Muscle layer of duodenum (tissue), 2 donors: ENCODE results near the gene SLC47A1.
"Not testable (repeated sequence)": the region's sequence is repeated elsewhere in the genome, so short reads cannot be mapped to it uniquely, and the experiment has no call there.

Experiments used
- H3K27ac ChIP-seq: one replicate; pipeline ENCODE4 v1.7.0; 2013; ENCODE audit warnings: mild to moderate bottlenecking, low read length
- H3K27me3 ChIP-seq: one replicate; pipeline ENCODE4 v1.7.0; 2013; ENCODE audit warnings: low read depth, mild to moderate bottlenecking, control low read depth, low read length
- H3K36me3 ChIP-seq, 2 donors: one replicate each; pipeline ENCODE4 v1.7.0; 2013; ENCODE audit warnings: low read length in 2 of 2, control low read depth in 1 of 2, mild to moderate bottlenecking in 1 of 2; ENCODE audit not compliant: insufficient read depth in 2 of 2, control insufficient read depth in 1 of 2
- H3K4me1 ChIP-seq, 2 donors: one replicate each; pipeline ENCODE4 v1.7.0; 2013; ENCODE audit warnings: low read length in 2 of 2, mild to moderate bottlenecking in 2 of 2, control low read depth in 1 of 2, moderate library complexity in 1 of 2; ENCODE audit not compliant: insufficient read depth in 2 of 2, control insufficient read depth in 1 of 2
- H3K4me3 ChIP-seq, 2 donors: one replicate each; pipeline ENCODE4 v1.7.0; 2013; ENCODE audit warnings: low read length in 2 of 2, low read depth in 1 of 2, mild to moderate bottlenecking in 1 of 2
- H3K9me3 ChIP-seq, 2 donors: one replicate each; pipeline ENCODE4 v1.7.0; 2013; ENCODE audit warnings: low read length in 2 of 2, control low read depth in 1 of 2, mild to moderate bottlenecking in 1 of 2; ENCODE audit not compliant: control insufficient read depth in 1 of 2
- donor health status: healthy.

The SLC47A1 gene

DNA sequence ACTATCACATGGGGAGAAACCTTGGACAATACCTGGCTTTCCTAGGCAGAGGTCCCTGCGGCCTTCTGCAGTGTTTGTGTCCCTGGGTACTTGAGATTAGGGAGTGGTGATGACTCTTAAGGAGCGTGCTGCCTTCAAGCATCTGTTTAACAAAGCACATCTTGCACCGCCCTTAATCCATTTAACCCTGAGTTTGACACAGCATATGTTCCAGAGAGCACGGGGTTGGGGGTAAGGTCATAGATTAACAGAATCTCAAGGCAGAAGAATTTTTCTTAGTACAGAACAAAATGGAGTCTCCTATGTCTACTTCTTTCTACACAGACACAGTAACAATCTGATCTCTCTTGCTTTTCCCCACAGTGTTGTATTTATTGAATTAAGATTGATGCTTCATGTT is 28.1 kb upstream of the SLC47A1 start:
- not testable (repeated sequence) for H3K4me1 ChIP-seq, H3K36me3 ChIP-seq, H3K27ac ChIP-seq, H3K27me3 ChIP-seq, H3K9me3 ChIP-seq, H3K4me3 ChIP-seq

DNA sequence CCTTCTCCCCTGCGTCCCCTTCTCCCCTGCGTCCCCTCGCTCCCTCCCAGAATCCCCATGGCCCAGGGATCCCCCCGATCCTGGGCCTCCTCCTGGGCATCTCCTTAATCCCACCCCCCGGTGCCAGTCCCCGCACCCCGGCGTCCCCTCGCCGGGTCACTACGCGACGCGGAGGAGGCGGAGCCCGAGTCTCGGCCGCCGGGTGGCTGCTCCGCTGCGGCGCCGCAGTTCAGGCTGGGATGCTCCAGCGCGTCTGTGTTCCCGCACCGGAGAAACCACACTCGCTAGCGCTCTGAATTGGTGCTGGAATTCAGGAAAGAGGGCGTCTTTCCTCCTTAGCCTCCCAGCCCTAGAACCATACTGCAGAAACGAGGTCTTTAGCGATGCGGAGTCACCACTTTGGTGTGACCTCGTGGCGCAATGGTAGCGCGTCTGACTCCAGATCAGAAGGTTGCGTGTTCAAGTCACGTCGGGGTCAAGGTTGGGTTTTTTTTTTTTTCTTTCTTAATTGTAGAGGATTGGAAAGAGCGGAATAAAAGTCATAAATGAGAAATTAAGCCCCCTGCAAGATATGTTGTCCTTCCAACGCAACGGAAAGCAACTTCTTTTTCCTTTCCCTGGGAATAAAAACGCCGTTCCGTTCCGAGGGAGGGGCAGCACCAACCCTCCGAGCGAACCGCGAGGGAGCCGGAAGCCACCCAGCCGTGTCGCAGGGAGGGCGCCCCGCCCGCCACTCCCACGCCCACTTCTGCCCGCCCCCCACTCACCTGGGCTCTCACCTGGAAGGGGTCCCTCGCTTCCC is 25.7 kb upstream of the SLC47A1 start:
- H3K36me3 ChIP-seq = no peaks in the 10 kb centered on the region
- H3K27ac ChIP-seq = peak overlapping the region; percentile 75
- H3K4me1 ChIP-seq = no peaks in the 10 kb centered on the region
- H3K4me3 ChIP-seq = peak overlapping the region; percentile 70 to 77
- no peaks in the 10 kb centered on the region for H3K9me3 ChIP-seq
- no peaks in the 10 kb centered on the region for H3K27me3 ChIP-seq

- Histone ChIP-seq H3K27me3 (no peaks in the 10 kb centered on the region), H3K4me1 (peaks cover 0 to 2% of the 10 kb centered on the region in 2 donors), H3K9me3 (no peaks in the 10 kb centered on the region)
These were observed 25.1 kb upstream of the SLC47A1 start for GRCh38 chr17:19508577-19508867.

GRCh38 chr17:19509281-19509852 is 24.3 kb upstream of the SLC47A1 start:
- not testable (repeated sequence) for H3K27ac ChIP-seq, H3K9me3 ChIP-seq, H3K4me1 ChIP-seq, H3K27me3 ChIP-seq, H3K36me3 ChIP-seq, H3K4me3 ChIP-seq

More at GRCh38 chr17:19508577-19508867, 25.1 kb upstream of the SLC47A1 start:
- Histone ChIP-seq H3K27ac (peak overlapping the region; percentile 75), H3K36me3 (no peaks in the 10 kb centered on the region), H3K4me3 (peak overlapping the region; percentile 70 to 77)

DNA sequence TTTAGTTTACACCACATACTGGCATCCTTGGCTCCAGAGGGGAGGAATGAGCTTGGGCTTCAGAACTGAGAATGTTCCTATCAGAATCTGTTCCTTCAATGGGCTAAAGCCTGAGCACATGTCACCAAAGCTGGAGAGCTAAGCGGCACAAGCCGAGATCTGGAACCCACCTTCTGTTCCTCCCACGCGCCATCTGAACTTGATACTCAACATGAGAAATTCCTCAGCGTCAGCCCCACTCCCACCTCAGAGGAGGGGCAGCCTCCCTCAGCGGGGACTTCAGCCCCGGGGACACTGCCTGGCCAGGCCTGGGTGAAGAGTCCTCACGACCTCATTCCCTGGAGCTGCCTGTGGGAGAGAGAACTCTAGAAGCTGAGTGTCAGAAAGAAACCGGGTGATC is 22.8 kb upstream of the SLC47A1 start:
- Histone ChIP-seq H3K27ac (no peak overlapping the region), H3K36me3 (no peaks in the 10 kb centered on the region), H3K4me3 (no peak overlapping the region), H3K9me3 (no peaks in the 10 kb centered on the region), H3K4me1 (peaks cover 0 to 5% of the 10 kb centered on the region in 2 donors), H3K27me3 (no peaks in the 10 kb centered on the region)

GRCh38 chr17:19513897-19514488 is 19.7 kb upstream of the SLC47A1 start:
- H3K36me3 ChIP-seq = no peaks in the 10 kb centered on the region
- no peak overlapping the region for H3K27ac ChIP-seq
- H3K27me3 ChIP-seq = no peaks in the 10 kb centered on the region
- no peak overlapping the region for H3K4me3 ChIP-seq
- peaks cover 0 to 5% of the 10 kb centered on the region in 2 donors for H3K4me1 ChIP-seq
- H3K9me3 ChIP-seq = no peaks in the 10 kb centered on the region

GRCh38 chr17:19517699-19518098 is 16.0 kb upstream of the SLC47A1 start:
- Histone ChIP-seq H3K9me3 (no peaks in the 10 kb centered on the region), H3K4me1 (peaks cover 0 to 5% of the 10 kb centered on the region in 2 donors), H3K36me3 (no peaks in the 10 kb centered on the region), H3K4me3 (no peak overlapping the region), H3K27ac (no peak overlapping the region), H3K27me3 (no peaks in the 10 kb centered on the region)

GRCh38 chr17:19519388-19520291 is 14.0 kb upstream of the SLC47A1 start:
- H3K4me3 ChIP-seq, H3K27me3 ChIP-seq, H3K27ac ChIP-seq, H3K36me3 ChIP-seq, H3K4me1 ChIP-seq, H3K9me3 ChIP-seq: not testable (repeated sequence)

DNA sequence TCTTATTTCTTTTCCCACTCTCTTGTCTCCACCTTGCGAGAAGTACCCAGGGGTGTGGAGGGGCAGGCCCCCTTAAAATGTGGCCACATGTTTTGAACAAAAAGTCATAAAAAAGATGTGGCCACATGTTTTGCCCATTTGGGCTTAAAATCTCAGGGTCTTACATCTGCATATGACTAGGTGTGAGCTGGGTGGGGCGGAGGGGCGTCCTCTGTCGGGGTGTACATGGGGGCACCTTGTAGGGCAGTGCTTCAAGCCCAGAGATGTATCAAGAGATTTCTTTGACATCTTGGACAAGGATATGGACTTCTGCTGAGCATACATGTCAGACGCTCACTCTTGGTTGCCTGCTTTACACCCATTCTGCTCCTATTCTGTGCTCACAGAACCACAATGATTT is 13.0 kb upstream of the SLC47A1 start:
- H3K4me3 ChIP-seq = no peak overlapping the region
- H3K27me3 ChIP-seq = no peaks in the 10 kb centered on the region
- no peaks in the 10 kb centered on the region for H3K9me3 ChIP-seq
- no peaks in the 10 kb centered on the region for H3K36me3 ChIP-seq
- no peak overlapping the region for H3K27ac ChIP-seq
- no peaks in the 10 kb centered on the region for H3K4me1 ChIP-seq

GRCh38 chr17:19523690-19524089 is 10.0 kb upstream of the SLC47A1 start:
- H3K27ac ChIP-seq = no peak overlapping the region
- H3K4me3 ChIP-seq = no peak overlapping the region
- H3K27me3 ChIP-seq = no peaks in the 10 kb centered on the region
- no peaks in the 10 kb centered on the region for H3K36me3 ChIP-seq
- H3K4me1 ChIP-seq = no peaks in the 10 kb centered on the region
- no peaks in the 10 kb centered on the region for H3K9me3 ChIP-seq

DNA sequence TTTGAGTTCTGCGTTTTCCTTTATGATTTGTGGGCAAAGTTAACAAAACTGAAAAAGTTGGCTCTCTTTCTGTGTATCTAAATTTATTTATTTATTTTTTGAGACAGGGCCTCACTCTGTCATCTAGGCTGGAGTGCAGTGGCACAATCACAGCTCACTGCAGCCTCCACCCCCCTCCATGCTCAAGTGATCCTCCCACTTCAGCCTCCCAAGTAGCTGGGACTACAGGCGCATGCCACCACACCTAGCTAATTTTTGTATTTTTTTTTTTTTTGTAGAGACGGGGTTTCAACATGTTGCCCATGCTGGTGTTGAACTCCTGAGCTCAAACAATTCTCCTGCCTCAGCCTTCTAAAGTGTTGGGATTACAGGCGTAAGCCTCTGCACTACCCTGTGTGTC is 6.7 kb upstream of the SLC47A1 start:
- H3K36me3 ChIP-seq, H3K27ac ChIP-seq, H3K9me3 ChIP-seq: not testable (repeated sequence)

More for the DNA sequence above, 6.7 kb upstream of the SLC47A1 start:
- H3K4me1 ChIP-seq, H3K27me3 ChIP-seq, H3K4me3 ChIP-seq: not testable (repeated sequence)
